Kidney epithelial cell (primary cell): ENCODE results near the gene RETREG3. TPM values are rescaled to one million over a fixed set of nuclear protein-coding genes. Genes with fewer than 3 reads are reported as not detected.

Experiments used
- DNase-seq: peaks from one replicate; pipeline ENCODE4 v3.0.0-alpha.2; 2010; ENCODE audit warnings: low read depth
- H3K27me3 ChIP-seq: 2 replicates; pipeline ENCODE4 v1.6.0; 2011; ENCODE audit warnings: low read length; ENCODE audit not compliant: control insufficient read depth, insufficient read depth
- H3K36me3 ChIP-seq: 2 replicates; pipeline ENCODE4 v1.5.1; 2011; ENCODE audit warnings: low read length; ENCODE audit not compliant: control insufficient read depth, insufficient read depth
- H3K4me3 ChIP-seq: 2 replicates; pipeline ENCODE4 v1.5.1; 2011; ENCODE audit warnings: low read depth, mild to moderate bottlenecking, control low read depth, low read length
- total RNA-seq: library from RNA; depleted of rRNA; stranded (reverse); fragments of >200 nt; gene quantifications from 2 replicates; pipeline ENCODE4 v1.2.3, GENCODE V29; 2015
- TF ChIP-seq, protein P1 (sequence below): IDR thresholded peaks from 2 replicates; pipeline ENCODE4 v1.5.1; 2011; ENCODE audit warnings: mild to moderate bottlenecking, moderate library complexity, low read length, control low read depth, inconsistent platforms; ENCODE audit not compliant: insufficient read depth, poor library complexity, severe bottlenecking

The RETREG3 gene
- total RNA-seq, 1 donor from 2014 or later: 68.2 TPM

GRCh38 chr17:42571435-42572225 is 37.5 kb downstream of the RETREG3 start:
- peaks cover 1% of the 10 kb centered on the region for H3K36me3 ChIP-seq
- DNase-seq: no peak
- TF ChIP-seq, protein P1, sequence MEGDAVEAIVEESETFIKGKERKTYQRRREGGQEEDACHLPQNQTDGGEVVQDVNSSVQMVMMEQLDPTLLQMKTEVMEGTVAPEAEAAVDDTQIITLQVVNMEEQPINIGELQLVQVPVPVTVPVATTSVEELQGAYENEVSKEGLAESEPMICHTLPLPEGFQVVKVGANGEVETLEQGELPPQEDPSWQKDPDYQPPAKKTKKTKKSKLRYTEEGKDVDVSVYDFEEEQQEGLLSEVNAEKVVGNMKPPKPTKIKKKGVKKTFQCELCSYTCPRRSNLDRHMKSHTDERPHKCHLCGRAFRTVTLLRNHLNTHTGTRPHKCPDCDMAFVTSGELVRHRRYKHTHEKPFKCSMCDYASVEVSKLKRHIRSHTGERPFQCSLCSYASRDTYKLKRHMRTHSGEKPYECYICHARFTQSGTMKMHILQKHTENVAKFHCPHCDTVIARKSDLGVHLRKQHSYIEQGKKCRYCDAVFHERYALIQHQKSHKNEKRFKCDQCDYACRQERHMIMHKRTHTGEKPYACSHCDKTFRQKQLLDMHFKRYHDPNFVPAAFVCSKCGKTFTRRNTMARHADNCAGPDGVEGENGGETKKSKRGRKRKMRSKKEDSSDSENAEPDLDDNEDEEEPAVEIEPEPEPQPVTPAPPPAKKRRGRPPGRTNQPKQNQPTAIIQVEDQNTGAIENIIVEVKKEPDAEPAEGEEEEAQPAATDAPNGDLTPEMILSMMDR: no peak
- no peak overlapping the region for H3K4me3 ChIP-seq
- no peaks in the 10 kb centered on the region for H3K27me3 ChIP-seq

GRCh38 chr17:42568341-42569111 is 40.6 kb downstream of the RETREG3 start:
- DNase-seq: no peak
- H3K27me3 ChIP-seq: no peaks in the 10 kb centered on the region
- peaks cover 4% of the 10 kb centered on the region for H3K36me3 ChIP-seq
- H3K4me3 ChIP-seq: no peak overlapping the region
- TF ChIP-seq, protein P1: no peak

- peak within 1 kb of the TSS; percentile 78 for H3K4me3 ChIP-seq
- TF ChIP-seq, protein P1: no peak
- DNase-seq: no peak
- H3K36me3 ChIP-seq: peaks cover 4% of the 10 kb centered on the region
- H3K27me3 ChIP-seq: no peaks in the 10 kb centered on the region
These were observed 42.1 kb downstream of the RETREG3 start, which contains the start of gene MLX for GRCh38 chr17:42566883-42567573. Gene MLX, plus strand, starts transcription at chr17:42567100. Its CDS starts 25 bp downstream, at chr17:42567125.

- Histone ChIP-seq H3K4me3 (peak overlapping the region; percentile 78), H3K36me3 (peaks cover 4% of the 10 kb centered on the region), H3K27me3 (no peaks in the 10 kb centered on the region)
- DNase-seq: no peak
- TF ChIP-seq, protein P1: no peak
These were observed 42.8 kb downstream of the RETREG3 start for GRCh38 chr17:42566215-42566882.

GRCh38 chr17:42565523-42566214 is 43.5 kb downstream of the RETREG3 start:
- no peak for DNase-seq
- no peak overlapping the region for H3K4me3 ChIP-seq
- peaks cover 4% of the 10 kb centered on the region for H3K36me3 ChIP-seq
- TF ChIP-seq, protein P1: no peak
- H3K27me3 ChIP-seq: no peaks in the 10 kb centered on the region
